Peyer's patch (tissue), 4 donors: ENCODE data around the gene SRP72.

Experiments
- CTCF ChIP-seq, 6 experiments: fragments of 450-650 bp in 4 of 6; fragments of 200-600 bp in 2 of 6; sonication (generic) in 1 of 6; IDR thresholded peaks; one replicate each; pipeline ENCODE4 v1.5.1; 2017 to 2019; ENCODE audit warnings: antibody characterized with exemption in 6 of 6, mild to moderate bottlenecking in 3 of 6, moderate library complexity in 1 of 6
- POLR2A ChIP-seq, 2 donors: fragments of 450-650 bp; IDR thresholded peaks; one replicate each; pipeline ENCODE4 v1.5.1; 2017; ENCODE audit warnings: antibody characterized with exemption in 2 of 2, mild to moderate bottlenecking in 2 of 2, moderate library complexity in 2 of 2

GRCh38 chr4:56540826-56541225, 73.4 kb downstream of the SRP72 start:
- no peak for TF ChIP-seq CTCF (IDR thresholded peaks at IDR 0.05)
- TF ChIP-seq POLR2A (IDR thresholded peaks at IDR 0.05) = no peak
